Natural killer cell treated with Interleukin-12 subunit alpha and Interleukin-12 subunit beta and Interleukin-15 and Interleukin-18, amount 100 ng/mL, for 72 hours (primary cell): ENCODE measurements around the gene TH. TPM values are rescaled to one million over a fixed set of nuclear protein-coding genes. Genes with fewer than 3 reads are reported as not detected.
A peak's percentile ranks its signal among the peaks of the same experiment; 100 is the strongest.
"Not testable (repeated sequence)": the region's sequence is repeated elsewhere in the genome, so short reads cannot be mapped to it uniquely, and the experiment has no call there.

Experiments
- ATAC-seq, 2 donors: fragments of 150-1000 bp; cut with Tn5 transposase in 1 of 2; sonication (Bioruptor Pico), chemical (Tn5 transposase) in 1 of 2; 2 replicates each; pipeline ENCODE4 v1.10.0; 2021
- DNase-seq: peaks from one replicate; pipeline ENCODE4 v3.0.0; 2022; ENCODE audit warnings: low spot score
- H3K27ac Mint-ChIP-seq, 2 donors: 1 replicate in 1 of 2; 2 replicates in 1 of 2; pipeline ENCODE4 v1.8.0; 2022; ENCODE audit warnings: mixed read lengths in 2 of 2, mild to moderate bottlenecking in 1 of 2, moderate library complexity in 1 of 2
- H3K27me3 Mint-ChIP-seq, 2 donors: 1 replicate in 1 of 2; 2 replicates in 1 of 2; pipeline ENCODE4 v1.8.0; 2022; ENCODE audit warnings: mixed read lengths in 2 of 2
- H3K36me3 Mint-ChIP-seq: one replicate; pipeline ENCODE4 v1.8.0; 2022; ENCODE audit warnings: mixed read lengths
- H3K4me1 Mint-ChIP-seq, 2 donors: 1 replicate in 1 of 2; 2 replicates in 1 of 2; pipeline ENCODE4 v1.8.0; 2022; ENCODE audit warnings: low read depth in 2 of 2, mixed read lengths in 2 of 2, mild to moderate bottlenecking in 1 of 2
- H3K4me3 Mint-ChIP-seq: one replicate; pipeline ENCODE4 v1.8.0; 2022; ENCODE audit warnings: mixed read lengths
- H3K9me3 Mint-ChIP-seq: 2 replicates; pipeline ENCODE4 v1.8.0; 2022; ENCODE audit warnings: mixed read lengths
- total RNA-seq, 2 donors: library from RNA; stranded (reverse); gene quantifications; one replicate each; pipeline ENCODE4 v1.2.3, GENCODE V29; 2022

The TH gene
- total RNA-seq, 2 donors from 2014 or later, result not detected

GRCh38 chr11:2194877-2195755 lies 23.5 kb upstream of the TH start:
- DNase-seq (no peak), ATAC-seq (no peak)
- peaks cover 13 to 14% of the 10 kb centered on the region in 2 donors for H3K4me1 Mint-ChIP-seq
- peaks cover 18 to 20% of the 10 kb centered on the region in 2 donors for H3K27me3 Mint-ChIP-seq
- H3K9me3 Mint-ChIP-seq, result no peaks in the 10 kb centered on the region
- H3K4me3 Mint-ChIP-seq, result no peak overlapping the region
- no peak overlapping the region for H3K27ac Mint-ChIP-seq
- H3K36me3 Mint-ChIP-seq, result no peaks in the 10 kb centered on the region

DNA sequence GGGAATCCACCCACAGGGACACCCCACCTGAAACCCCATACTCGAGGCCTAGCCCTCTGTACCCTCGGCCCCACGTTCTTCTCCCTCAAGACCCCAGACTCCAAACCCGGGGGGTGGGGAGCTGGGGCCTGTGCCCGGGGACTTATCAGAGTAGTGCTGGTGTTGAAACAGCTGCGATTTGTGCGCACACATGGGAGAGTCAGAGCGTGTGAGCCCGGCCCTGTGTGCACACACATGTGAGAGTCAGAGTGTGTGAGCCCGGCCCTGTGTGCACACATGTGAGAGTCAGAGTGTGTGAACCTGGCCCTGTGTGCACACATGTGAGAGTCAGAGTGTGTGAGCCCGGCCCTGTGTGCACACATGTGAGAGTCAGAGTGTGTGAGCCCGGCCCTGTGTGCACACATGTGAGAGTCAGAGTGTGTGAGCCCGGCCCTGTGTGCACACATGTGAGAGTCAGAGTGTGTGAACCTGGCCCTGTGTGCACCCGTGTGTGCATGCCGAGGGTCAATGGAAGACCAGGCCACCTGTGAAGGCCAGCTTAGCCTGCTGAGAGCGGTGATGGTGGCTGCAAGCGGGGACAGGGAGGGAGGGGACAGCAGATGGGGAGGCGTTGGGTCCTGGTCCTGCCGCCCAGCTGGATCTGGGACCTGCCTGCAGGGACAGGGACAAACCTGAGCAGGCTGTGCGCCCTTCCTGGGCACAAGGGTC lies 22.4 kb upstream of the TH start:
- peaks cover 23 to 27% of the 10 kb centered on the region in 2 donors for H3K27me3 Mint-ChIP-seq
- H3K4me3 Mint-ChIP-seq, H3K27ac Mint-ChIP-seq, H3K36me3 Mint-ChIP-seq, ATAC-seq, DNase-seq, H3K9me3 Mint-ChIP-seq: not testable (repeated sequence)
- H3K4me1 Mint-ChIP-seq, result peaks cover 13 to 14% of the 10 kb centered on the region in 2 donors

DNA sequence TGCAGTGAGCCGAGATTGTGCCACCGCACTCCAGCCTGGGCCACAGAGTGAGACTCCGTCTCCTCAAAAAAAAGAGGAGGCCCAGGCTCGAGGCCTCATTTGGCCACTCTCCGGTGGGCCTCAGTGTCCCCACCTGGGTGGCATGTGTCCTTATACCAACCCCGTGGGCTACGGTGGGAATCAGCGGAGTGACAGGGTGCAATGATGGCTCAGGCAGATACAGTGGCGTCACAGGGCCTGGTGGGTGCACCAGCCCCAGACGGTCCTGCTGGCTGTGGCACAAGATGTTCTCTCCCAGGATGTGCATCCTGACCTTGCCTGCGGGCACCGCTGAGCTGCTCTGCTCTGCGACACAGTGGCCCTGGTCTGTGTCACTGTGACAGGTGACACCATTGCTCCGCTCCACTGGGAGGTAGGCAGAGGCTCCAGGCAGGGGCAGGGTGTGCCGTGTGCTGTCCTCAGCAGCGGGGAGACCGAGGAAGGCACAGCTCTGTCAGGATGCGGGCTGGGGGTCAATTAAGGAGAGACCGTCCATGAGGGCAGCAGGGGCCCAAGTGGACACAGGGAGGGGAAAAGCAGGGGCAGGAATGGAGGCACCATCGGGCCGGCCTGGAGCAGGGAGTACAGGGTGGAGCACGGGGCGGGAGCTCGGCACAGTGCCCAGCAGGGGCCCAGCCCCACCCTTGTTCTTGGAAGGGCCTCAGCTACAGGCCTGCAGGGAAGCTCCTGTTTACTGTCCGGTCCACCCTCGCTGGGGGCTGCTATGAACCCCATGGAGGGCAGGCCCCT lies 21.7 kb upstream of the TH start:
- H3K27ac Mint-ChIP-seq, result no peak overlapping the region
- no peak for ATAC-seq
- no peaks in the 10 kb centered on the region for H3K36me3 Mint-ChIP-seq
- no peak overlapping the region for H3K4me3 Mint-ChIP-seq
- DNase-seq, result no peak
- H3K4me1 Mint-ChIP-seq, result peaks cover 13 to 14% of the 10 kb centered on the region in 2 donors
- peaks cover 26 to 27% of the 10 kb centered on the region in 2 donors for H3K27me3 Mint-ChIP-seq
- no peaks in the 10 kb centered on the region for H3K9me3 Mint-ChIP-seq

DNA sequence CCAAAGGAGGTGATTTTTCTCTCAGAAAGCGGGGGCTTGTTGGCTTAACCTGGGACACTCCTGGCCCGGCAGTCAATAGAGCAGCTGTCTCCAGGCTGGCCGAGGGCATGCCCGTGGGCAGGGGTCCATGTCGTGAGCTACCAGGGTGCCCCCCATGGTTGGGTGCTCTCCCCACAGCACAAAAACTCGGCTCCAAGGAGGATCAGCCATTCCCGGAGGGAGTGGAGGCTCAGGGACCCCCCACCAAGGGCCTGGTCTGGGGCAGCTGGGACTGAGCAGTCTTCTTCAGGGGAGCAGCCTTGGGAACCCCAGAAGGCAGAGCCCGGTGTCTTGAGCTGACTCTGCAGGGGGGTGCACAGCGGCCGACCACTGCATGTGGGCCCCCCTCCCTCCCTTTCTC lies 20.8 kb upstream of the TH start:
- Mint-ChIP-seq H3K9me3 (no peaks in the 10 kb centered on the region), H3K27ac (no peak overlapping the region), H3K36me3 (no peaks in the 10 kb centered on the region), H3K4me1 (peaks cover 13 to 14% of the 10 kb centered on the region in 2 donors), H3K4me3 (no peak overlapping the region), H3K27me3 (peaks cover 26 to 27% of the 10 kb centered on the region in 2 donors)
- DNase-seq (no peak), ATAC-seq (no peak)

DNA sequence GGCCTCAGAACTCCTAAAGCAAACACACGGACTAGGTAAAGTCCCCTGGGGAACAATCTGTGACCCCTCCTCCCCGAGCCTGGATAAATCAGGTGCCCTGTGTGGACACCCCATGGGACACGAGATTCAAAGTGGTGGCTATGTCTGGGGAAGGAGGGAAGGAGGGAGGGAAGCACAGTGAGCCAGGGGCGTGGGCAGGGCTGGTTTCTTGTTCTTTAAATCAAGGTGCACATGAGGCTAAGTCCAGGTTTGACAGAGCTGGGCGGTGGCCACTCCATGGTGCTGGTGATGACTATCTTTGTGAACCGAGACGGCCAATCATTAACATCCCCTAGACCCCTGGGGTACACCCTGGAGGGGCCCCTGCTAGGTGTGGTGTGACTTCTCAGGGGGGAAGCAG lies 20.3 kb upstream of the TH start:
- Mint-ChIP-seq H3K36me3 (no peaks in the 10 kb centered on the region), H3K4me3 (no peak overlapping the region), H3K27ac (no peak overlapping the region), H3K27me3 (peaks cover 23 to 24% of the 10 kb centered on the region in 2 donors), H3K9me3 (no peaks in the 10 kb centered on the region), H3K4me1 (peaks cover 9 to 10% of the 10 kb centered on the region in 2 donors)
- no peak for ATAC-seq
- DNase-seq, result no peak

- Mint-ChIP-seq H3K4me3 (no peak overlapping the region), H3K9me3 (no peaks in the 10 kb centered on the region), H3K27ac (no peak overlapping the region), H3K36me3 (no peaks in the 10 kb centered on the region), H3K4me1 (no peaks in the 10 kb centered on the region), H3K27me3 (peaks cover 14% of the 10 kb centered on the region in 2 donors)
- ATAC-seq (no peak), DNase-seq (no peak)
Measured at GRCh38 chr11:2190657-2191471, 19.2 kb upstream of the TH start.

GRCh38 chr11:2189938-2190656 lies 18.5 kb upstream of the TH start:
- peak in 1 of 2 donors; percentile 38 for ATAC-seq
- no peaks in the 10 kb centered on the region for H3K36me3 Mint-ChIP-seq
- H3K4me3 Mint-ChIP-seq, result no peak overlapping the region
- H3K27me3 Mint-ChIP-seq, result peaks cover 16 to 17% of the 10 kb centered on the region in 2 donors
- no peaks in the 10 kb centered on the region for H3K9me3 Mint-ChIP-seq
- no peak for DNase-seq
- H3K27ac Mint-ChIP-seq, result no peak overlapping the region
- no peaks in the 10 kb centered on the region for H3K4me1 Mint-ChIP-seq

DNA sequence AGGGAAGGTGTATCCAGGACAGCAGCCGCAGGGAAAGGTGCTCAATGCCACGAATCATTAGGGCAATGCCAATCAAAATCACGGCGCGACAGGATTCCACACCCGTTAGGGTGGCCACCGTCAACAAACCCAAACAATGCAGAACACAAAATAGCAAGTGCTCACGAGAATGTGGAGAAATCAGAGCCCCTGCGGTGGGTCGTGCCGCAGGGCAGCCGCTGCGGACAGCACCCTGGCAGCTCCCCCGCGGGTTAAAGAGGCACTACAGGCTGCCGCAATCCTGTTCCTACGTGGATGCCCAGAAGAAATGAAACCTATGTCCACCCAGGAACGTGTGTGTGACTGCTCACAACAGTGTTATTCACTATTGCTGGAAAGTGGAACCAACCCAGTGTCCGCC lies 17.1 kb upstream of the TH start:
- H3K27me3 Mint-ChIP-seq, result peaks cover 22% of the 10 kb centered on the region in 2 donors
- no peaks in the 10 kb centered on the region for H3K4me1 Mint-ChIP-seq
- no peaks in the 10 kb centered on the region for H3K36me3 Mint-ChIP-seq
- H3K27ac Mint-ChIP-seq, result no peak overlapping the region
- DNase-seq (no peak), ATAC-seq (no peak)
- H3K4me3 Mint-ChIP-seq, result no peak overlapping the region
- H3K9me3 Mint-ChIP-seq, result no peaks in the 10 kb centered on the region

DNA sequence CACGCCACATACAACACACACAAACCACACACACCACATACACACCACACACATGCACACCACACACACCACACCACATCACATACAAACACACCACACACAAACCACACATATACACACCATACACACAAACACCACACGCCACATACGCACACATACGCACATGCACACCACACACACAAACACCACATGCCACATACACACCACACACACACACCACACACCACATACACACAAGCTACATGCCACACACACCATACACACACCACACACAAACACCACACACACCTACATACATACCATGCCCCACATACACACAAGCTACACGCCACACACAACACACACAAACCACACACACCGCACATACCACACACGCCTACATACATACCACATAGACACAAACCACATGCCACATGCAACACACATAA lies 15.7 kb upstream of the TH start:
- Mint-ChIP-seq H3K27me3 (peaks cover 22 to 24% of the 10 kb centered on the region in 2 donors), H3K27ac (no peak overlapping the region), H3K9me3 (no peaks in the 10 kb centered on the region), H3K36me3 (no peaks in the 10 kb centered on the region), H3K4me1 (no peaks in the 10 kb centered on the region), H3K4me3 (no peak overlapping the region)
- no peak for ATAC-seq
- DNase-seq, result no peak

GRCh38 chr11:2186669-2187279 lies 15.2 kb upstream of the TH start:
- DNase-seq (no peak), ATAC-seq (peak in 1 of 2 donors; percentile 58)
- Mint-ChIP-seq H3K27me3 (peaks cover 22 to 24% of the 10 kb centered on the region in 2 donors), H3K4me1 (no peaks in the 10 kb centered on the region), H3K4me3 (no peak overlapping the region), H3K9me3 (no peaks in the 10 kb centered on the region), H3K36me3 (no peaks in the 10 kb centered on the region), H3K27ac (no peak overlapping the region)

DNA sequence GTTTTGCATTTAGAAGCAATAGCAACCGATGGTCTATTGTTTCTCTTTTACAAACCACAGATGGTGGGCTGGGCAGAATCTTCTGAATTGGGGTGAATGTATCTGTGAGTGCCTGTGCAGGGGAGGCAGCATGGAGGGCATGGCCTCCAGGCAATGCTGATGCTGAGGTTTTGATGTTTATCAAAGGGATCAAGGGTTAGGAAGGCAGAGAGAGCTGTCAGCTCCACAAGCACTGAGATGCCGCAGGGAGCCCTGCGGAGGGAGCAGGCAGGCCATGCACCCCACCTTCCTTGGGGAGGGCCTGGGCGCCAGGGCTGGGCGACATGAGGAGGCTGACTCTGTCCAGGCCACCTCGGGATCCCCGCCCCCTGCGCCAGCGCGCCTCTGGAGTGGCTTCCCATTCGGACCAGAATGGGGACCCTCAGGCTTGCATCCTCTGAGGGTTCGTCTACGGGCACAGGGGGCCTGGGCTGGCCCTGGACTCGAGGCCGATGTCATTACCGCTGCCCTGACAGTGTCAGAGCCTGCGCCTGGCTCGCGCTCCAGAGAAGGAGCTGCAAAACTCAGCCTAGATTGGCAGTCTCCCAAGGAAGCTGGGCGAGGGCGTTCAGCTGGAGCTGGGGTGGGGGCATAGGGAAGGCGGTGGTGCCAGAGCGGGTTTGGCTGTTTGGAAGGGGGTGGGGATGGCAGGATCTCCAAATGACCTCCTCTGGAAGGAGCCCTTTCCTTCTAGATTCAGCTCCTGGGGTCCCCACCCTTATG lies 13.9 kb upstream of the TH start:
- ATAC-seq, result no peak
- Mint-ChIP-seq H3K4me3 (no peak overlapping the region), H3K36me3 (no peaks in the 10 kb centered on the region), H3K9me3 (no peaks in the 10 kb centered on the region), H3K27ac (no peak overlapping the region), H3K27me3 (peaks cover 16 to 20% of the 10 kb centered on the region in 2 donors), H3K4me1 (no peaks in the 10 kb centered on the region)
- no peak for DNase-seq
